PC-9 (cell line): ENCODE data around the gene PCNT.

ENCODE experiments used
- EZH2 ChIP-seq: fragments of 200-600 bp; sonication (generic); IDR thresholded peaks from 2 replicates; pipeline ENCODE4 v1.8.0; 2017; ENCODE audit warnings: antibody characterized with exemption, low read depth
- TF ChIP-seq, protein P1 (sequence below): fragments of 200-600 bp; sonication (generic); conservative IDR thresholded peaks from 2 replicates; pipeline ENCODE4 v1.6.1; 2017; ENCODE audit warnings: mixed run types, antibody characterized with exemption, mild to moderate bottlenecking, moderate library complexity

GRCh38 chr21:46465651-46466050 lies 141.7 kb downstream of the PCNT start:
- no peak for TF ChIP-seq EZH2
- TF ChIP-seq, protein P1, sequence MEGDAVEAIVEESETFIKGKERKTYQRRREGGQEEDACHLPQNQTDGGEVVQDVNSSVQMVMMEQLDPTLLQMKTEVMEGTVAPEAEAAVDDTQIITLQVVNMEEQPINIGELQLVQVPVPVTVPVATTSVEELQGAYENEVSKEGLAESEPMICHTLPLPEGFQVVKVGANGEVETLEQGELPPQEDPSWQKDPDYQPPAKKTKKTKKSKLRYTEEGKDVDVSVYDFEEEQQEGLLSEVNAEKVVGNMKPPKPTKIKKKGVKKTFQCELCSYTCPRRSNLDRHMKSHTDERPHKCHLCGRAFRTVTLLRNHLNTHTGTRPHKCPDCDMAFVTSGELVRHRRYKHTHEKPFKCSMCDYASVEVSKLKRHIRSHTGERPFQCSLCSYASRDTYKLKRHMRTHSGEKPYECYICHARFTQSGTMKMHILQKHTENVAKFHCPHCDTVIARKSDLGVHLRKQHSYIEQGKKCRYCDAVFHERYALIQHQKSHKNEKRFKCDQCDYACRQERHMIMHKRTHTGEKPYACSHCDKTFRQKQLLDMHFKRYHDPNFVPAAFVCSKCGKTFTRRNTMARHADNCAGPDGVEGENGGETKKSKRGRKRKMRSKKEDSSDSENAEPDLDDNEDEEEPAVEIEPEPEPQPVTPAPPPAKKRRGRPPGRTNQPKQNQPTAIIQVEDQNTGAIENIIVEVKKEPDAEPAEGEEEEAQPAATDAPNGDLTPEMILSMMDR: no peak
